ENCODE measurements around the gene MRPL11. TPM values are rescaled to one million over a fixed set of nuclear protein-coding genes. Genes with fewer than 3 reads are reported as not detected.
A peak's percentile ranks its signal among the peaks of the same experiment; 100 is the strongest.

MRPL11 gene
- polyA plus RNA-seq, 3 donors, result 14.7 to 64.6 (median 59.6) TPM

DNA sequence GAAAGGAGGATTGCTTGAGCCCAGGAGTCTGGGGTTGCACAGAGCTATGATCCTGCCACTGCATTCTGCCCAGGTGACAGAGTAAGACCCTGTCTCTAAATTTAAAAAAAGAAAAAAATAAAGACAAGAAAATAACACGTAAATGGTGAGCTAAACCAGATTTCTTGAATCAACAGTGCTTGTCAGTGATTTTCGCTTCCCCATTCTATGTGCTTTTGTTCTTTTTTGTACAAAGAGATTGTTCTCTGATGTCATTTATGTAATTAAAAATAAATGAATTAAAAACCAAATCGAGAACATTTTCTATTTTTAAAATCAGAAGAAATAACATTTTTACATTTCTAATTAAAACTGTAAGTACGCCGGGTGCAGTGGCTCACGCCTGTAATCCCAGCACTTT is 47.3 kb downstream of the MRPL11 start:
- no CpG with 5 or more reads among the region's 6 CpGs for WGBS (ENCODE audit: insufficient coverage)
- H3K27ac ChIP-seq (ENCODE audit: low read depth in 1 of 2, low read length in 2 of 2), result no peak overlapping the region
- DNase-seq, result no peak

DNA sequence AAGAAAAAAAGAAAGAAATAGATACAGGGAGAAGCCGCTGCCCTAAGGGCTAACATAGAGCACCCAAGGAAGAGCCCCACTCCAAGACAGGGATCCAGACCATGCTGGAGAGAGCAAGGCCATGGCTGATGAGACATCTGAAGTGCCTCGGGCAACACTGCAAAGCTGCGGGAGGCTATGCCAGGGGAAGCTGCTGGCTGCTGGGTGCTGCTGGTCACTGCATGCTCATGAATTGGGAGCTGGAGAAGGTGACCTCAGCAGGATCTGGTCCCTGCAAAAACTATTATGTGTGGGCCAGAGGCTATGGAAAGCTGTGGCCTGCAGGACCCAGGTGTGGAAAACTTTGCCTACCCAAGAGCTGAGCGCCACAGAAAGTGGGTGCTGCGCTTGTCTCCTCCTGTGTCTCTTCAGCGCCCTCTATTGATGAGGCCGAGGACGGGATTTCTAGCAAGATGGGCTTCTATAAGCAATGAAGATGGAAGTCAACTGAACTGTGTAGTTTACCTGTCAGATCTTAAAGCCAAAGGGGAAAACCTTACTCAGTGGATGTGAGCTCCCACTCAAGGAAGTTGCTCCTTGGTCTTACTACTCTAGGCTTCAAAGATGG is 49.8 kb downstream of the MRPL11 start:
- intact Hi-C loops (cut with micrococcal nuclease), result loop anchor here (1.0 to 10.0 kb wide), 2 partner anchors 74 to 78 kb away; partner anchors contain the start of gene CD248 (in 1 of the 2)
- H3K27ac ChIP-seq (ENCODE audit: low read depth in 1 of 2, low read length in 2 of 2), result no peak overlapping the region
- peak; percentile 85 for TF ChIP-seq CTCF (IDR thresholded peaks at IDR 0.05)
- H3K4me1 ChIP-seq (ENCODE audit: control insufficient read depth in 1 of 2, insufficient read depth in 2 of 2, low read length in 2 of 2), result peaks cover 5 to 6% of the 10 kb centered on the region in 2 donors
- 37% methylated on average over 7 of the region's 8 CpGs for WGBS (ENCODE audit: insufficient coverage)
- no peaks in the 10 kb centered on the region for H4K20me1 ChIP-seq (ENCODE audit: insufficient read depth, low read length)
- H3K36me3 ChIP-seq (replicated peaks in 1 of 2; ENCODE audit: control insufficient read depth in 1 of 2, insufficient read depth in 2 of 2, low read length in 2 of 2), result no peaks in the 10 kb centered on the region
- no peak overlapping the region for H3K27ac Mint-ChIP-seq
- H3K9me3 Mint-ChIP-seq, result peaks cover 0 to 3% (median 0%) of the 10 kb centered on the region in 7 donors
- no peak overlapping the region for H3K4me2 ChIP-seq (replicated peaks; ENCODE audit: extremely low read depth, low read length, poor library complexity, severe bottlenecking)
- no peaks in the 10 kb centered on the region for H3K36me3 Mint-ChIP-seq
- H3K9ac ChIP-seq (ENCODE audit: insufficient read depth, low read length, poor library complexity, severe bottlenecking), result no peak overlapping the region
- H3K79me2 ChIP-seq (ENCODE audit: insufficient read depth, low read length), result no peaks in the 10 kb centered on the region
- H3K4me1 Mint-ChIP-seq, result peaks cover 7% of the 10 kb centered on the region
- peaks cover 0 to 2% of the 10 kb centered on the region in 2 donors for H3K27me3 ChIP-seq (ENCODE audit: control insufficient read depth in 2 of 2, insufficient read depth in 2 of 2, low read length in 2 of 2)
- peaks cover 8 to 23% (median 19%) of the 10 kb centered on the region in 3 donors for H3K27me3 Mint-ChIP-seq (ENCODE audit: low read depth in 3 of 3)
- H3K9me3 ChIP-seq (replicated peaks in 1 of 2; ENCODE audit: control insufficient read depth in 1 of 2, insufficient read depth in 1 of 2, low read length in 2 of 2), result no peaks in the 10 kb centered on the region
- no peak overlapping the region for H3K4me3 Mint-ChIP-seq
- peak; percentile 50 to 58 (median 53) for DNase-seq
- H3K4me3 ChIP-seq (replicated peaks in 1 of 3; ENCODE audit: low read depth in 2 of 3, low read length in 3 of 3), result no peak overlapping the region
- H2AFZ ChIP-seq (ENCODE audit: insufficient read depth, low read depth, low read length, poor library complexity, severe bottlenecking), result no peak overlapping the region

More for the DNA sequence above, 47.3 kb downstream of the MRPL11 start:
- no peak overlapping the region for H3K4me2 ChIP-seq (replicated peaks; ENCODE audit: extremely low read depth, low read length, poor library complexity, severe bottlenecking)
- TF ChIP-seq CTCF (IDR thresholded peaks at IDR 0.05), result no peak
- H3K79me2 ChIP-seq (ENCODE audit: insufficient read depth, low read length), result no peaks in the 10 kb centered on the region
- H3K4me3 ChIP-seq (replicated peaks in 1 of 3; ENCODE audit: low read depth in 2 of 3, low read length in 3 of 3), result no peak overlapping the region
- H4K20me1 ChIP-seq (ENCODE audit: insufficient read depth, low read length), result no peaks in the 10 kb centered on the region
- H2AFZ ChIP-seq (ENCODE audit: insufficient read depth, low read depth, low read length, poor library complexity, severe bottlenecking), result no peak overlapping the region
- H3K36me3 ChIP-seq (replicated peaks in 1 of 2; ENCODE audit: control insufficient read depth in 1 of 2, insufficient read depth in 2 of 2, low read length in 2 of 2), result no peaks in the 10 kb centered on the region
- Mint-ChIP-seq H3K27ac (no peak overlapping the region), H3K36me3 (no peaks in the 10 kb centered on the region), H3K4me3 (no peak overlapping the region), H3K27me3 (ENCODE audit: low read depth in 3 of 3) (peaks cover 12 to 19% (median 14%) of the 10 kb centered on the region in 3 donors), H3K4me1 (peaks cover 2% of the 10 kb centered on the region), H3K9me3 (peaks cover 0 to 3% (median 0%) of the 10 kb centered on the region in 7 donors)
- H3K9ac ChIP-seq (ENCODE audit: insufficient read depth, low read length, poor library complexity, severe bottlenecking), result no peak overlapping the region
- peaks cover 2% of the 10 kb centered on the region in 2 donors for H3K4me1 ChIP-seq (ENCODE audit: control insufficient read depth in 1 of 2, insufficient read depth in 2 of 2, low read length in 2 of 2)
- H3K27me3 ChIP-seq (ENCODE audit: control insufficient read depth in 2 of 2, insufficient read depth in 2 of 2, low read length in 2 of 2), result peaks cover 0 to 2% of the 10 kb centered on the region in 2 donors
- intact Hi-C loops (cut with micrococcal nuclease), result no loop called here
- H3K9me3 ChIP-seq (replicated peaks in 1 of 2; ENCODE audit: control insufficient read depth in 1 of 2, insufficient read depth in 1 of 2, low read length in 2 of 2), result no peaks in the 10 kb centered on the region

Data from CD14-positive monocyte (primary cell).